Omental fat pad (tissue), 4 donors: ENCODE data around the gene EPHB2. TPM values are rescaled to one million over a fixed set of nuclear protein-coding genes. Genes with fewer than 3 reads are reported as not detected.

Source experiments
- ATAC-seq: fragments of 150-250 bp; one replicate; pipeline ENCODE4 v1.9.1; 2016; ENCODE audit warnings: mild to moderate bottlenecking, moderate library complexity; ENCODE audit not compliant: low FRiP score
- DNase-seq: peaks from one replicate; pipeline ENCODE4 v3.0.0-alpha.2; 2019; ENCODE audit warnings: low spot score
- total RNA-seq, 4 donors: library from RNA; depleted of rRNA; stranded (reverse); fragments of >200 nt; gene quantifications; one replicate each; pipeline ENCODE4 v1.1.0, GENCODE V29; 2016
- TF ChIP-seq, protein P1 (sequence below), 3 donors: fragments of 450-650 bp; IDR thresholded peaks; one replicate each; pipeline ENCODE4 v1.5.1; 2016 to 2017; ENCODE audit warnings: antibody characterized with exemption in 3 of 3, mild to moderate bottlenecking in 3 of 3, moderate library complexity in 2 of 3

The EPHB2 gene
- total RNA-seq, 4 donors from 2014 or later: 3.5 to 5.5 (median 4.7) TPM

DNA sequence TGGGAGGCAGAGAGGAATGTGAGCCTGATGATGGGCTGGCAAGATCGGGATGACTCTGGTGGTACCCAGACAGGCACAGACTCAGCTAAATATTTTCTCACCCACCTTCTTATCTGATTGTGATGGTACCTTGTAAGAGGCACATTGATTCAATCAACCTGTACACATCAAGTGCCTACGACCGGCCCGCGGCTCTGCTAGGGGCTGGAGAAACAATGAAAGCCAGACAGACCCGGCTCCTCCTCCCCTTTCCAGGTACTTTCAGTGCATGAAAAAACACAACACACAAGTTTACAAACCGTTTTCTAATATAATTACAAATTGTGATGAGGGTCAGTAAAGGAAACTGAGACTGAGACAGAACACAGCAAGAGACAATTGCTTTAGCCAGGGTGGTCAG lies 147.0 kb downstream of the EPHB2 start:
- no peak for DNase-seq
- no peak for ATAC-seq
- TF ChIP-seq, protein P1, sequence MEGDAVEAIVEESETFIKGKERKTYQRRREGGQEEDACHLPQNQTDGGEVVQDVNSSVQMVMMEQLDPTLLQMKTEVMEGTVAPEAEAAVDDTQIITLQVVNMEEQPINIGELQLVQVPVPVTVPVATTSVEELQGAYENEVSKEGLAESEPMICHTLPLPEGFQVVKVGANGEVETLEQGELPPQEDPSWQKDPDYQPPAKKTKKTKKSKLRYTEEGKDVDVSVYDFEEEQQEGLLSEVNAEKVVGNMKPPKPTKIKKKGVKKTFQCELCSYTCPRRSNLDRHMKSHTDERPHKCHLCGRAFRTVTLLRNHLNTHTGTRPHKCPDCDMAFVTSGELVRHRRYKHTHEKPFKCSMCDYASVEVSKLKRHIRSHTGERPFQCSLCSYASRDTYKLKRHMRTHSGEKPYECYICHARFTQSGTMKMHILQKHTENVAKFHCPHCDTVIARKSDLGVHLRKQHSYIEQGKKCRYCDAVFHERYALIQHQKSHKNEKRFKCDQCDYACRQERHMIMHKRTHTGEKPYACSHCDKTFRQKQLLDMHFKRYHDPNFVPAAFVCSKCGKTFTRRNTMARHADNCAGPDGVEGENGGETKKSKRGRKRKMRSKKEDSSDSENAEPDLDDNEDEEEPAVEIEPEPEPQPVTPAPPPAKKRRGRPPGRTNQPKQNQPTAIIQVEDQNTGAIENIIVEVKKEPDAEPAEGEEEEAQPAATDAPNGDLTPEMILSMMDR (IDR thresholded peaks at IDR 0.05): no peak

DNA sequence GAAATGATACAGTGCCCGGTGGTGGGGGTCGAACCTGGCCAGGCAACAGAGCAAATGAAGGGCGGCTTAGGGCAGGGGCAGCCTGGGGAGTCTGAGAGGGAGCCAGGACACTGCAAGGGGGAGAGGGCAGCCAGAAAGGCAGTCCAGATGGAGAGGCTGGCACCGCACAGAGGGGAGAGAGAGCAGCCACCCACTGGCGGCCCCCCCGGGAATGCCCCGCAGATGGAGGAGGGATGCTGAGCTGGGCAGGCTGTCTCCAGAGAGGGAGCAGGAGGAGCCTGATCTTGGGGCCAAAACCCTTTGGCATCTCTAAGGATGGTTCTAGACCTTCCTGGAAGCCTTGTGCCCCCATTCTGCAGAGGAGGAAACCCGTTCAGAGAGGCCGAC lies 149.8 kb downstream of the EPHB2 start:
- no peak for ATAC-seq
- TF ChIP-seq, protein P1 (IDR thresholded peaks at IDR 0.05): no peak
- no peak for DNase-seq

DNA sequence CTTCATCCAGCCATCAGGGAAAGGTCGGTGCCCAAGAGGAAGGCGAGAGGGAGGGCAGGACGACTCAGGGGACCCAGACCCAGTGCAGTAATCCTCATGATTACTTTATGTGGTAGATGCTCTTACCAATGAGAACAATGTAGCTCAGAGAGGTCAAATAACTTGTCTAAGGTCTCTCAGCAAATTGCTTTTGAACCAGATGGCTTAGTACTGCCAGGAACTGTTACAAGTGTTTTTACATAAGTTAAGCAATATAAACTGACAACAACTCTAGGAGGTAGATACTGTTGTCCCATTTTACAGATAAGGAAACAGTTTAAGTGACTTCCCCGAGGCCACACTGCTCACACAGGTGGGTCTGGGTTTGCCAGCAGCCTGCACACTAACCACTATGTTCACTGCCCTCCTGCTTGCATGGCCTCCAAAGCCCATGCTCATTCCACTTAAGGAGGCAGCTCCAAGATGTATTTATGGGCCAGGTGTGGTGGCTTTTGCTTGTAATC lies 150.3 kb downstream of the EPHB2 start:
- no peak for DNase-seq
- no peak for ATAC-seq
- TF ChIP-seq, protein P1 (IDR thresholded peaks at IDR 0.05): no peak

DNA sequence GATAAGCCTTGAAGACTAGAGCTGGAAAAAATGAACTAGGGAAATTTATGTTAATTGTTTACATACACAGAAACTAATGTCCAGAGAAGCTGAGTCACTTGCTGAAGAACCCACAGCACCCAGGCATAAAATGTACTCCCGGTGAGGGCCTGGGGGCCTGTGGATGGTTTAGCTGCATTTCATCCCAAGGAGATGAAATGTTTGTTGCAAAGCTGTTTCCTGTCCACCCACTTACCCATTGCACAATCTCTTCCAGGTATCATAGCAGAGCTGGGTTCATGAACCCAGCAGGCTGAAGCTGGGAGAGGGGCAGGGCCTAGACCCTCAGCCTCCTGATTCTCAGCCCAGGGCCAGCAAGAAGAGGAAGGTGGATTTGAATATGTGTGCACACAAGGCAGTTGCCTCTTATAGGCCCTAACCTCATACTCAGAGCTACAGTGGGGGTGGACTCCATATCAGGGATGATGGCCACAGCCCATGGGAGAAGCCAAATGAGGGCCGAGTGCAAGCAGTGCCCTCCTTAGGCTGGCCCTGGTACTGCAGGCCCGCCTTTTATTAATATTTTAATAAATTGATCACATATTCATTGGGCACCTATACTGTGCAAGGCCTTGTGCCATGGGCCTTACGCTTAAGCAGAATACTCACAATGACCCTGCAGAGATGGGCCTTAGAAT lies 151.3 kb downstream of the EPHB2 start:
- no peak for DNase-seq
- TF ChIP-seq, protein P1 (IDR thresholded peaks at IDR 0.05): no peak
- peak; percentile 58 for ATAC-seq

DNA sequence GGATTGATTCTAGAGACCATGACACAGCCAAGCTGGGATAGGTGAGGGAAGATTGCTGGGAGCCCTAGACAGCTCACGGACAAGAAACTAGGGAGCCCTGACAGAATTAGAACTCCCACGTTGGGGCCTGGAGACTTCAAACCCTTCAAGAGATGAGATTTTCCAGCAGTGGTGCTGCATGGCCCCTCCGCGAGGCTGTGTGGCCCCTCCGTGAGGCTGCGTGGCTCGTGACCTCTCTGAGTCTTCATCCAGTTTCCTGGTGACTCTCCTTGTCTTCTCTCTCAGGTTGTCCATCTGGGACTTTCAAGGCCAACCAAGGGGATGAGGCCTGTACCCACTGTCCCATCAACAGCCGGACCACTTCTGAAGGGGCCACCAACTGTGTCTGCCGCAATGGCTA lies 152.1 kb downstream of the EPHB2 start:
- TF ChIP-seq, protein P1 (IDR thresholded peaks at IDR 0.05): no peak
- ATAC-seq: no peak
- DNase-seq: no peak

DNA sequence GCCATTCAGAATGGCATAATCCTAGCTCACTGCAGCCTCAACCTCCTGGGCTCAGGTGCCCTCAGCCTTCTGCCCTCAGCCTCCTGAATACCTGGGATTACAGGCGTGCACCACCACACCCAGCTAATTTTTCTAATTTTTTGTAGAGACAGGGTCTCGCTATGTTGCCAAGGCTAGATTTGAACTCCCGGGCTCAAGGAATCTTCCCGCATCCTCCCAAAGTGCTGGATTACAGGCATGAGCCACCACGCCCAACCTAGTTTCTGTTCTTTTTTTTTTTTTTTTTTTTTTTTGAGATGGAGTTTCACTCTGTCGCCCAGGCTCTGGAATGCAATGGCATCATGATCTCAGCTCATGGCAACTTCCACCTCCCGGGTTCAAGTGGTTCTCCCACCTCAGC lies 153.1 kb downstream of the EPHB2 start:
- TF ChIP-seq, protein P1 (IDR thresholded peaks at IDR 0.05): no peak
- DNase-seq (no peak), ATAC-seq (no peak)

DNA sequence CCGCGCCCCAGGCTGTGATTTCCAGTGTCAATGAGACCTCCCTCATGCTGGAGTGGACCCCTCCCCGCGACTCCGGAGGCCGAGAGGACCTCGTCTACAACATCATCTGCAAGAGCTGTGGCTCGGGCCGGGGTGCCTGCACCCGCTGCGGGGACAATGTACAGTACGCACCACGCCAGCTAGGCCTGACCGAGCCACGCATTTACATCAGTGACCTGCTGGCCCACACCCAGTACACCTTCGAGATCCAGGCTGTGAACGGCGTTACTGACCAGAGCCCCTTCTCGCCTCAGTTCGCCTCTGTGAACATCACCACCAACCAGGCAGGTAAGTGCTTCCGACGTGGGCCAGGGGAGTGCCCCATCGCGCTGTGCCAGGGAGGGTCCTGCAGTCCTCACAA lies 154.2 kb downstream of the EPHB2 start:
- TF ChIP-seq, protein P1 (IDR thresholded peaks at IDR 0.05): no peak
- DNase-seq: no peak
- no peak for ATAC-seq
